ENCODE data around the gene SCIN.
"Not testable (repeated sequence)": the region's sequence is repeated elsewhere in the genome, so short reads cannot be mapped to it uniquely, and the experiment has no call there.

The SCIN gene

GRCh38 chr7:12691388-12691787 is 120.9 kb downstream of the SCIN start:
- not testable (repeated sequence) for DNase-seq

DNA sequence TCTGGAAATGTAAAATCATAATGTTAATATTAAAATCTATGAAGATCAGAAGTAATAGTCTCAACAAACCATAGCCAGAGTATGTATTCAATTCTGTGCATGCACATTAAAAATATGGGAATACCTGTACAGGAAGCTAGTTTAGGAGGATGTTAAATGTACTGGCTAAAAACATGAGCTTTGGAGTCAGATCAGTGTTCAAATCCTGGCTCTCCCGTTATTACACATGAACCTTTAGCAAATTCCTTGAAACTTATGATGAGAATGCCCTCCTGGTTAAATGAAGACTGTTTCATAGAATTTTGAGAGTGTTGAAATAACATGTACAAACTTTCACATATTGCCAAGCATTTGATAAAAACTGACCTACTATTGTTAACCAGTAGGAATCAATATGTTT is 121.5 kb downstream of the SCIN start:
- DNase-seq = no peak

GRCh38 chr7:12692479-12693259 is 122.1 kb downstream of the SCIN start:
- no peak for DNase-seq

DNA sequence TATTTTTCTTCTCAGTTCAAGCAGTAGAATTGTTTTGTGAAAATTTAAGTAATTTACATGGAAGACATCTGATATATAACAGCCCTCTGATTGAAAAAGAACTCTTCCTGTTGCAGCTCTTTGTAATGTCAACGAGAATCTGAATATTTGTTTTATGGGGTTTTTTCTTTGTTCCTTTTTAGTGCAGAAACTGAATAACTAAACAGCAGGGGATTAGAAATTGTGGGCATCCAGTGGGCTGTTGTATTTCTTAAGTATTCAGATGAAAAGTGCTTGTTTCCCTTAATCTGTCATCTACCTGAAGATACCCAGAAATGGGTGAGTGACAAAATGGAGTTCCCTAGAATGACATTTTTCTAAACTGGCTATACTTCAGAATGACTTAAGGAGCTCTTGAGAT is 124.3 kb downstream of the SCIN start:
- DNase-seq = no peak

DNA sequence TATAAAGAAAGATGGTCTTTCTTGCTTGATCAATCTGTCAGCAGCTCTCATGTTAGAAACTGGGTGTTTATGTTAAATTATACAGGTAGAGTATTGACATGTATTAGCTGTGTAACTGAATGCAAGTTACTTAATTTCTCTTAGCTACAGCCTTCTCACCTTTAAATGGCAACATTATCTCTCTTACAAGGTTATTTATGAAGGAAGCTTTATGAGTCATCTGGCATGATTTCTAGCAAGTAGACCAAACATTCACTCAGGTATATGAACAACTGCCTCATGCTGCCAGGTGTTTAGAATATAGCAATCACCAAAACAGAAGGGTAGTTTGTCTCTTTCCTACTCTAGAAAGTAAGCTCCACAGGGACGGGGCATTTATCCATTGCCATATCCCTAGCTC is 125.4 kb downstream of the SCIN start:
- DNase-seq = no peak

DNA sequence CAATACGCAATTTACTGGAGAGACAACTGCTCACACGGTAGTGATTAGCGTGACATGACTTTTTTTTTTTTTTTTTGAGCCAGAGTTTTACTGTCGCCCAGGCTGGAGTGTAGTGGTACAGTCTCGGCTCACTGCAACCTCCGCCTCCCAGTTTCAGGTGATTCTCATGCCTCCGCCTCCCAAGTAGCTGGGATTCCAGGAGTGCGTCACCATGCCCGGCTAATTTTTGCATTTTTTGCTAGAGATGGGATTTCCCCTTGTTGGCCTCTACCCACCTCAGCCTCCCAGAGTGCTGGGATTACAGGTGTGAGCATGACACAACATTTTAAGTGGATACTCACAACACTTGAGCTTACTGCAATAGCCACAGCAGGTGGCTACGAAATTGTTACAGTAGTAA is 128.8 kb downstream of the SCIN start:
- no peak for DNase-seq

DNA sequence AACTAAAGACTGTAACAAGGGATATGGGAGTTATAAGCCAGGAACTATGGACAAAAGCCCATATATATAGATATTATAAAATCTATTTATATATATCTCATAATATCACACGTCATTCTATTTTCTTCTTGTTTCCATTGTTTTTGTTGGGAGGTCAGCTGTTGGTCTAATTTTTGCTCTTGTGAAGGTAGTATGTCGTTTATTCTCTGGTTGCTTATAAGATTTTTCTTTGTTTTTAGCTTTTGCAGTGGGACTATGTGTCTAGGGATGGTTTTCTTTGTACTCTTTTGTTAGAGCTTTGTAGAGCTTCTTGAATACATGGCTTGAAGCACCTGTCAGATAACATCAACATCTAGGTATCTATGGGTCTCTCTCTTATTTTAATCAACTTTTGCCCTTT is 130.9 kb downstream of the SCIN start:
- DNase-seq = no peak

DNA sequence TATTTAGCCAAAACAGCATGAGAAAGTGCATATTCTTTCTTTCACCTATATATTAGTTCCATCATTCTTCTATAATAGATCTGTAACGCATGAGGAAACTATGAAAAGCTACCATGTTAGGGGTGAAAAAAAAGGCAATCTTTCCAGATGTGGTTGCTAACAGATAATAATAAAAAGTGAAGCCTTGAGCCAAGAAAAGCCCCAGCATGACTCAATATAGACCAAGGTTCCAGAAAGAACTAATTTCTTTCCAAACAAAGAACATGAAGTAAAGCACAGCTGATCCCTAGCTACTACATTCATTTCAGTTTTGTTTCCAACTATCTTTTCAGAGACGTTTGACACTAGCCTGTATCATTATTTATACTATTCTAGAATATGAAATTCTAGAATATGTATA is 133.4 kb downstream of the SCIN start:
- DNase-seq = no peak

DNA sequence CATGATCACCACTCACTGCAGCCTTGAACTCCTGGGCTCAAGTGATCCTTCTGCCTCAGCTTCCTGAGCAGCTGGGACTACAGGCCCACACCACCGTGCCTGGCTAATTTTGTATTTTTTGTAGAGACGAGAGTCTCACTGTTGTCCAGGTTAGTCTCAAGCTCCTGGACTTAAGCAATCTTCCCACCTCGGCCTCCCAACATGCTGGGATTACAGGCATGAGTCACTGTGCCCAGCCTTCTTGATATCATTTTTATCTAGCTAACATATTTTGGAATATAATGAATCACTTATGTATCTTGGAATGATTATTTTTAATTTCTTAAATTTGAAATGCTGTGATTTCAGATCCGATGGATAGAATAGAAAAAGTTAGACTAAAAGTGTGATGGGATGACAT is 135.4 kb downstream of the SCIN start:
- DNase-seq = no peak

DNA sequence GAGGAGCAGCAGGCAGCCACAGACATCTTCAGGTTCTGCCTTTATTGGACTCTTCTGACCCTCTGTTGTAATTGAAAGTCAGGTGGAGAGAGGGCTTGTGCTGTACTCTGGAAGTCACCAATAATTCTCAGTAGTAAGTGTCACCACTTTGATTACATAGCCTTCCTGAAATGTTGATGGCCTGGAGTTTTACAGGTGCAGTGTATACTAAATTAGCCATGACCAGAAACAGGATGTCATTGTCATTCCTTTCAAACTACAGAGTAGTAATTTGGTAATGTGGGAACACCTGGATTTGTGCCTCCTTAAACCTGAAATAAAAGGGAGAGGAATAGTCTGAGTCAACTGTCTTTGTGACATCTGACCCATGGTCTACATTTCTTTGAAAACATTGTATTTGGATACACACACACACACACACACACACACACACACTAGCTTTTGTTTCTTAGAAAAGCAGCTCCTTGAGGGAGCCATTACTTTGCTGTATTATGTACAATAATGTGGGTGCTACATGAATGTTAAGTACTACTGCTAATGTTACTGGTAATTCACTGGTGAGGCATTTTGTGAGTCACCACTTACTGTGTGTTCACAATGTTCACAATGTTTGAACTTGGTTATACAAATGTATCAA is 136.5 kb downstream of the SCIN start:
- no peak for DNase-seq

DNA sequence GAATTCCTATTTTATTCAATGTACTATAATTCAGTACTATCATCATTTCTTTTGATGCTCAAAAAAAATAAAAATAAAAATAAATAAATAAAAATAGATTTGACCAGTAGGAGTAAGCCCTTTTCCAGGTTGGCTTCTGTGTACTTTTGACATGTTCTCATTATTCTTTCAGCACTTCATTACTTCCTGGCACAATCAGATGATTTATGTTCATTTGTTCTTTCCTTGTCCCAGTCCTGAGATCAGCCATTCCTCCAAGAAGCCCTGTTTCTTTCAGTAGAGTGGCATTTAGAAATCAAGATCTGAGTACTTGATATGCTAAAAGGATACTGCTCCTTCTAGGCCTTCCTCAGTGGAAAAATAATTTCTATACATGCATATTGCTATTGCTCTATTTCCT is 137.8 kb downstream of the SCIN start:
- DNase-seq = no peak
